ENCODE measurements around the gene TSPOAP1.

DNA sequence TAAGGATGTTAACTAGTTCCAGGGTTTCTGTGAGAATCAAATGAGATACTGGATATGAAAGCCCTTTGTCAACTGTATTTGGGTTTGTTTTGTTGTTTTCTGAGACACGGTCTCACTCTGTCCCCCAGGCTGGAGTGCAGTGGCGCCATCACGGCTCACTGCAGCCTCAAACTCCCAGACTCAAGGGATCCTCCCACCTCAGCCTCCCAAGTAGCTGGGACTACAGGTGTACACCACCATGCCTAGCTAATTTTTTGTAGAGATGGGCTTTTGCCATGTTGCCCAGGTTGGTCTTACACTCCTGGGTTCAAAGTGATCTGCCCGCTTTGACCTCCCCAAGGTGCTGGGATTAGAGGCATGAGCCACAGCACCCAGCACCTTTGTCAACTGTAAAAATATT is 14.5 kb upstream of the TSPOAP1 start:
- TF ChIP-seq POLR2AphosphoS5 (IDR thresholded peaks at IDR 0.05; ENCODE audit: low read depth, low read length): no peak
- TF ChIP-seq SIN3A (IDR thresholded peaks at IDR 0.05; ENCODE audit: borderline replicate concordance, insufficient read depth, low read length): no peak
- TF ChIP-seq, protein P1, sequence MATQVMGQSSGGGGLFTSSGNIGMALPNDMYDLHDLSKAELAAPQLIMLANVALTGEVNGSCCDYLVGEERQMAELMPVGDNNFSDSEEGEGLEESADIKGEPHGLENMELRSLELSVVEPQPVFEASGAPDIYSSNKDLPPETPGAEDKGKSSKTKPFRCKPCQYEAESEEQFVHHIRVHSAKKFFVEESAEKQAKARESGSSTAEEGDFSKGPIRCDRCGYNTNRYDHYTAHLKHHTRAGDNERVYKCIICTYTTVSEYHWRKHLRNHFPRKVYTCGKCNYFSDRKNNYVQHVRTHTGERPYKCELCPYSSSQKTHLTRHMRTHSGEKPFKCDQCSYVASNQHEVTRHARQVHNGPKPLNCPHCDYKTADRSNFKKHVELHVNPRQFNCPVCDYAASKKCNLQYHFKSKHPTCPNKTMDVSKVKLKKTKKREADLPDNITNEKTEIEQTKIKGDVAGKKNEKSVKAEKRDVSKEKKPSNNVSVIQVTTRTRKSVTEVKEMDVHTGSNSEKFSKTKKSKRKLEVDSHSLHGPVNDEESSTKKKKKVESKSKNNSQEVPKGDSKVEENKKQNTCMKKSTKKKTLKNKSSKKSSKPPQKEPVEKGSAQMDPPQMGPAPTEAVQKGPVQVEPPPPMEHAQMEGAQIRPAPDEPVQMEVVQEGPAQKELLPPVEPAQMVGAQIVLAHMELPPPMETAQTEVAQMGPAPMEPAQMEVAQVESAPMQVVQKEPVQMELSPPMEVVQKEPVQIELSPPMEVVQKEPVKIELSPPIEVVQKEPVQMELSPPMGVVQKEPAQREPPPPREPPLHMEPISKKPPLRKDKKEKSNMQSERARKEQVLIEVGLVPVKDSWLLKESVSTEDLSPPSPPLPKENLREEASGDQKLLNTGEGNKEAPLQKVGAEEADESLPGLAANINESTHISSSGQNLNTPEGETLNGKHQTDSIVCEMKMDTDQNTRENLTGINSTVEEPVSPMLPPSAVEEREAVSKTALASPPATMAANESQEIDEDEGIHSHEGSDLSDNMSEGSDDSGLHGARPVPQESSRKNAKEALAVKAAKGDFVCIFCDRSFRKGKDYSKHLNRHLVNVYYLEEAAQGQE (IDR thresholded peaks at IDR 0.05; ENCODE audit: insufficient read depth in 1 of 2, low read depth in 2 of 2, low read length in 2 of 2): no peak
- TF ChIP-seq TAF1 (IDR thresholded peaks at IDR 0.05; ENCODE audit: borderline replicate concordance, insufficient read depth, low read length): no peak
- no peak for TF ChIP-seq FOXP2 (optimal IDR thresholded peaks at IDR 0.05; ENCODE audit: borderline replicate concordance, extremely low read depth, extremely low read length, insufficient read depth)

All from PFSK-1 (cell line).